A673 (cell line): ENCODE measurements around the gene TLCD3B. TPM values are rescaled to one million over a fixed set of nuclear protein-coding genes. Genes with fewer than 3 reads are reported as not detected.

Source experiments
- BruUV-seq: library from RNA; stranded (reverse); fragments of 400-500 nt; replicated peaks from 2 replicates; lab custom pipeline; 2021; lab: Mats Ljungman, UMichigan
- CTCF ChIA-PET: fragments of 300-600 bp; sonication (Branson Sonifier 250); formaldehyde crosslinking; loops from one replicate; lab custom pipeline; 2022; ENCODE audit warnings: antibody characterized with exemption; lab: Charles Lee
- POLR2A ChIA-PET: fragments of 300-600 bp; sonication (Branson Sonifier 250); formaldehyde crosslinking; loops from one replicate; lab custom pipeline; 2022; ENCODE audit warnings: antibody characterized with exemption; ENCODE audit not compliant: low non-redundant PET; lab: Charles Lee
- DNase-seq: peaks from one replicate; pipeline ENCODE4 v3.0.0-alpha.2; 2015; ENCODE audit warnings: low spot score
- H3K27ac ChIP-seq: fragments of 200-600 bp; sonication (generic); 2 replicates; pipeline ENCODE4 v1.5.1; 2016; ENCODE audit warnings: mixed run types, low read depth, mild to moderate bottlenecking, mixed read lengths, antibody characterized with exemption, low read length; ENCODE audit not compliant: poor library complexity, severe bottlenecking
- H3K27me3 ChIP-seq: fragments of 200-600 bp; sonication (generic); replicated peaks from 2 replicates; pipeline ENCODE4 v1.6.1; 2017; ENCODE audit warnings: mixed run types, low read depth, mild to moderate bottlenecking, mixed read lengths, antibody characterized with exemption, low read length; ENCODE audit not compliant: insufficient read depth, poor library complexity
- H3K36me3 ChIP-seq: fragments of 200-600 bp; sonication (generic); 2 replicates; pipeline ENCODE4 v1.6.1; 2016; ENCODE audit warnings: mixed run types, mild to moderate bottlenecking, mixed read lengths, antibody characterized with exemption, low read length; ENCODE audit not compliant: insufficient read depth, poor library complexity, severe bottlenecking
- H3K4me1 ChIP-seq: fragments of 200-600 bp; sonication (generic); 2 replicates; pipeline ENCODE4 v1.6.1; 2017; ENCODE audit warnings: mixed run types, mild to moderate bottlenecking, mixed read lengths, antibody characterized with exemption, low read length; ENCODE audit not compliant: insufficient read depth, poor library complexity, severe bottlenecking
- H3K4me3 ChIP-seq: fragments of 200-600 bp; sonication (generic); 2 replicates; pipeline ENCODE4 v1.5.1; 2016; ENCODE audit warnings: low read depth, mixed run types, mild to moderate bottlenecking, mixed read lengths, low read length; ENCODE audit not compliant: poor library complexity, severe bottlenecking
- H3K9me3 ChIP-seq: fragments of 200-600 bp; sonication (generic); 2 replicates; pipeline ENCODE4 v1.6.1; 2016; ENCODE audit warnings: mixed run types, low read depth, mild to moderate bottlenecking, mixed read lengths, antibody characterized with exemption, low read length; ENCODE audit not compliant: poor library complexity, severe bottlenecking
- CTCF ChIP-seq: fragments of 300-800, 200-600 bp; sonication (generic); conservative IDR thresholded peaks from 2 replicates; pipeline ENCODE4 v1.5.1; 2017; ENCODE audit warnings: low read depth, mild to moderate bottlenecking, antibody characterized with exemption, low read length, moderate library complexity, mixed read lengths
- EZH2 ChIP-seq: fragments of 200-600 bp; sonication (generic); IDR thresholded peaks from 2 replicates; pipeline ENCODE4 v1.6.1; 2017; ENCODE audit warnings: borderline replicate concordance, low read depth, mild to moderate bottlenecking, mixed read lengths, antibody characterized with exemption, low read length; ENCODE audit not compliant: poor library complexity, severe bottlenecking
- intact Hi-C: fragments of 100-400 bp; cut with micrococcal nuclease; formaldehyde crosslinking; loops from one replicate; pipeline ENCODE4 v1.10.0; 2022; ENCODE audit not compliant: unreplicated experiment
- total RNA-seq: library from RNA; stranded (reverse); gene quantifications from 2 replicates; pipeline ENCODE4 v1.2.3, GENCODE V29; 2021

Gene TLCD3B
- total RNA-seq, 1 experiment from 2014 or later, result 1.9 TPM

GRCh38 chr16:30024451-30024850 is 6.6 kb downstream of the TLCD3B start:
- no peak for DNase-seq
- Histone ChIP-seq H3K27ac (no peak overlapping the region), H3K9me3 (no peaks in the 10 kb centered on the region), H3K27me3 (no peaks in the 10 kb centered on the region), H3K36me3 (no peaks in the 10 kb centered on the region), H3K4me1 (no peaks in the 10 kb centered on the region), H3K4me3 (no peak overlapping the region)
- TF ChIP-seq EZH2 (no peak), CTCF (no peak)
- intact Hi-C loops, result no loop called here
- ChIA-PET CTCF (no interaction called here), POLR2A (no interaction called here)
- BruUV-seq, result no TSS peak

GRCh38 chr16:30023586-30023985 is 7.5 kb downstream of the TLCD3B start:
- POLR2A ChIA-PET, result interaction anchor here (0.6 kb wide), 1 partner anchor 621 kb away, joined by 7 read pairs; no protein-coding TSS in a partner anchor
- no peak for TF ChIP-seq CTCF
- no peak for TF ChIP-seq EZH2
- Histone ChIP-seq H3K4me3 (no peak overlapping the region), H3K36me3 (no peaks in the 10 kb centered on the region), H3K9me3 (no peaks in the 10 kb centered on the region), H3K27ac (no peak overlapping the region), H3K4me1 (no peaks in the 10 kb centered on the region), H3K27me3 (no peaks in the 10 kb centered on the region)
- BruUV-seq, result no TSS peak
- CTCF ChIA-PET, result interaction anchor here (0.8 kb wide), 1 partner anchor 9 kb away, joined by 4 read pairs; no protein-coding TSS in a partner anchor
- intact Hi-C loops, result no loop called here
- DNase-seq, result no peak

- Histone ChIP-seq H3K27me3 (no peaks in the 10 kb centered on the region), H3K36me3 (no peaks in the 10 kb centered on the region), H3K4me3 (no peak within 1 kb of the TSS), H3K27ac (no peak within 1 kb of the TSS), H3K9me3 (no peaks in the 10 kb centered on the region), H3K4me1 (no peaks in the 10 kb centered on the region)
- ChIA-PET CTCF (no interaction called here), POLR2A (no interaction called here)
- BruUV-seq, result no TSS peak
- intact Hi-C loops, result no loop called here
- TF ChIP-seq CTCF (no peak), EZH2 (no peak)
- no peak for DNase-seq
These were observed 8.2 kb downstream of the TLCD3B start, which contains the start of gene C16orf92 for GRCh38 chr16:30022887-30023286. Gene C16orf92, plus strand, starts transcription at chr16:30023198. Its CDS starts 143 bp downstream, at chr16:30023341.
